HL-60/S4 treated with phorbol 12-myristate 13-acetate at 8.2 ng/mL for 4 days and 3 days (cell line): ENCODE data around the gene ASTN2.

Experiments used
- in situ Hi-C: fragments of 300-500 bp; cut with MboI; formaldehyde crosslinking; loops from 2 replicates; pipeline ENCODE4 v1.15.0; 2022; ENCODE audit warnings: low sequenced_read_pairs

The ASTN2 gene

DNA sequence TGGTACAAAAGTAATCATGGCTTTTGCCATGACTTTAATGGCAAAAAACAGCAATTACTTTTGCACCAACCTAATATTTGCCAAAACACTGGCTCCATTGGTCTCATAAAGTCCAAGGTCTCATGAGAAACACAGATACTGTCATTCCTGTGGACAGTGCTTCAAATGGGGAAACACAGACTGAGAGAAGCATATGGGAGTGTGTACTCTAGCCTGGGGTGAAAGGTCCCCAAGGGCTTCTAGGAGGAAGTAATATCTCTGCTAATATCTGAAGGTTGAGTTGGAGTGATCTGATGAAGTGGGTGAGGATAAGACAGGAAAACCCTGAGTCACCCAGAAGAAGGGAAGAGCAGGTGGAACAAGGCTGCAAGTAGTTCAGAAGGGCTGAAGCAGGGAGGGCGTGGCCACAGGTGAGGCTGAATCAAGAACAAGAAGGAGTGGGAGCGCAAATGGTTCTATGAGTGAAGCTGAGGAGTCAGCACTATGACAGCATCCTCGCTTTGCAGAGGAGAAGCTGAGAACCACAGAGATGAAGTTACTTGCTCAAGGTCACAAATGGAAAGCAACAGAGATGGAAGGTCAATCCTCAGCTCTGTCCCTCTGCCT, 164.1 kb downstream of the ASTN2 start:
- in situ Hi-C loops = no loop called here

DNA sequence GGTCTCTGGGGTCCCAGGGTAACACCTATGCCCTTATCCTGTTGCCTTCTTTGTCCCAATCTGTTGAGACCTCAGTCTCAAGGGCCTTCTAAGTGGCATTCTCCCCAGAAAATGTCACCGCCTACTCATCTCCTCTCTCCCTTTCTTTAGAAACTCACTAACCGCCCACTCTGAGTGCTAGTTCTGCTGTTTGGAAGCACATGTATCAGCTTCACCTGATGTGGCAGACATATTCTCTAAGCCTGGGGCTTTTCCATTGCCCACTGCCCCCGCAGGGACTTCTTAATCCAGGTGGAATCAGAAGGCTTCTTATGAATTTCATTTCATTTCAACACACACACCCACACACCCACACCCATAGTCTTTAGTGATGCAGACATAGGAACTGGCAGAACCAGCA, 165.1 kb downstream of the ASTN2 start:
- in situ Hi-C loops = no loop called here

DNA sequence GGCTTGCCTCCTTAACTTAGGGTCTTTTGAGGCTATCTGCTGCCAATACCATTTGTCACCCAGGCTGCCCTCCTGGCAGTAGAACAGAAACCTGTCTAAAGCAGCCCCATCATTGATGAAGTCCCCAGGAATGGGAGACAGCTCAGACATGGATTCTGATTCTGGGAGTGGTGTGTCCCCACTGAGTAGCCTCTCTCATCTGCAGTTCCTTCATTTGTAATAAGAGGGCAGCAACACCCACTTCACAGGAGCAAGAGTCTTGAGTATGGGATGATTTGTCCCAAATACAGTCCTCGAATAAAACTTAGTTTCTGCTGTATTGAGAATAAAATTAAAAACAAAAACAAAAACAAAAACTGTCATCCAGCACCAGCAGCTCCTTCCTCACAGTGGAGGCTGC, 167.6 kb downstream of the ASTN2 start:
- in situ Hi-C loops = no loop called here

DNA sequence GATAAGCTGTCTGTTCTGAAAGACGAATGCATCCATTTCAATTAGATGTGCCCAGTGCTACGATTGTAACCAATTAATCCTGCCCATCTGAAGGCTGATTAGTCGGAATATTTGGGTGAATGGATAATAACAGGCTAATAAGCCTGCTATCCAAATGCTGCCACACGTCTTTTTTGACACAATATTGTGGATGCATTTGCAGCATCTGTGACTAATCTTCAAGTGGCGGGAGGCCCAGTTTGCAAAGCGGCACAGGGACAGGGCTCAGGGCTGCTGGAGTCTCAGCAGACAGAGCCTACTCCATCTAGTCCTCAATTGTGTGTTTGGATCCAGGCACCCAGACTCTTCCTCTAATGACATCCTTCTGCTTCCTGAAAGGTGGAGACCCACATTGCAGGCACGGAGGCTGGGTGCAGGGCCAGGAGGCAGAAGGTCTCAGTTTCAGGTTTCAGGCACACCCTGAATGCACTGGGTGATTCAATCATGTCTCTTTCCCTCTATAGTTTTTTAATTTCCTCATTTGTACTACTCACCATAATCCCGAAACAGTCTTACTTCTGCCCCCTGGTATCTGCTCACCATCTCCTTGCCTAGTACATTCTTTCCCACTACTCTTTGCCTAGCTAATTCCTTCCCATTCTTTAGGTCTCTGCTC, 169.6 kb downstream of the ASTN2 start:
- in situ Hi-C loops = no loop called here

DNA sequence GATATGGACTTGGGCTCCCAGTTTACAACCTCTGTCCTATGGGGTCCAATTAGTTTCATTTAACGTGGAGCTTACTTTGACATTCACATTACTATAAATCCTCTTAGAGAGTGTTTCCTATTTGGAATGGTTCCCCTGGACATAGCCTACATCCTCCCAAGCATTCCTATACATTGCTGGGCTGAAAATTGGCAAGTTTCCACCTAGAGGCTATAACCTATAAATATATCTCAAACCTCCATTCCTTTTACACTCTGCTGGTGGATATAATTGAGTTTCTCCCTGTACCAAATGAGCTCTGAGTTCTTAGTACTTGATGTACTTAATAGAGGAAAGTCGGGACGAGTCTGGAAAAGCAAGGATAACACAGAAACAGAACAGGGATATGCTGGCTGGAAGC, 172.8 kb downstream of the ASTN2 start:
- in situ Hi-C loops = no loop called here

DNA sequence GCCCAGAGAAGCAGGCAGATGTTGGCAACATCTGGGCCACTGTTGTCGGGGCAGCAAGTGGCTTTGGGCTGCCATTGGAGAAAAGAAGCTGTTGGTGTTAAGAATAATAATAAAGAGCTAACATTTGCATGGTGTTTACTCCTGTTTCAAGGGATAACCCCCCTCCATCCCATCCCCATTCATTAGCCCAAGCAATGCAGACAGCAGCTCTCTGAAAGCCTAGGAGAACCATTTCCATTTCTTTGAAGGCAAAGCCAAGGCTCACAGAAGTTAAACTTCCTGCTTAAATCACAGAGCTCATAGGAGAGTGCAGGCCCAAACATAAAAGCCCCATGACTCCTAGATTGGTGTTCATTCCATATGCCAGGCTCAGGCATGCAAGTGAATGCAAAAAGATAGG, 175.4 kb downstream of the ASTN2 start:
- in situ Hi-C loops = no loop called here

DNA sequence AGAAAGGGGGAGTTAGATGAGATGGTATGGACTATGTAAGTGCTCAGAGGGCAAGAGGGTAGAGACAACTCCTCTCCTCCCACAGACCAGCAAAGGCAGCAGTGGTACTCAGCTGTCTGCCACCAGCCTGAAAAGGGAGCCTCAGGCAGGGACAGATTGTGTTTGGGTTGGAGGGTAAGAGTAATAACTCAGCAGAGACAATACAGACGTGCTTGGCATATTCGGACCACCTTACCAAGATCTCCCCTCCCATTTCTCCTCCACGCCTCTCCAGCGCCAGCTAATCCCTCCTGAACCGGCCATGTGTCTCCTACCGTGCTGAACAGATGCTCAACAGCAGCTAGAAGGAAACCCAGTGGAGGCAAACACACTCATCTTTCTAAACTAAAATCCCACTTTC, 180.8 kb downstream of the ASTN2 start:
- in situ Hi-C loops = no loop called here

DNA sequence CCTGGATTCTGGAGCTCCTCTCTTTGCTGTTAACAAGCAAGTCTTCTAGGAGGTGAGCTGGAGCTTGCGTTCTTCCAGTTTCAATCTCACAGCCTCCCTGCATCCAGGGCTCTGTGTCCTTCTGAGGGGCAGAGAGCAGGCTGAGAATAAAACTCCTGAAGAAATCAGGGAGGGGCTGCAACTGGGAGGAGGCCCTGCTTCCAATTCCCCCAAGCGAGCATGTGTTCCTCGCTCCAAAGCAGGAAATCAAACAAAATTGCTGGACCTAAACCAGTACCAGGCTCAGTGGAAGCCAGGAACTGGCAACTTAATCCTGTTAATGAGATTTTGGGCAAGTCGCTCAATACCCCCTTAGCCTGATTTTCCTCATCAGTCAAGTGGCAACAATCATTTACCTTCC, 181.8 kb downstream of the ASTN2 start:
- in situ Hi-C loops = no loop called here

DNA sequence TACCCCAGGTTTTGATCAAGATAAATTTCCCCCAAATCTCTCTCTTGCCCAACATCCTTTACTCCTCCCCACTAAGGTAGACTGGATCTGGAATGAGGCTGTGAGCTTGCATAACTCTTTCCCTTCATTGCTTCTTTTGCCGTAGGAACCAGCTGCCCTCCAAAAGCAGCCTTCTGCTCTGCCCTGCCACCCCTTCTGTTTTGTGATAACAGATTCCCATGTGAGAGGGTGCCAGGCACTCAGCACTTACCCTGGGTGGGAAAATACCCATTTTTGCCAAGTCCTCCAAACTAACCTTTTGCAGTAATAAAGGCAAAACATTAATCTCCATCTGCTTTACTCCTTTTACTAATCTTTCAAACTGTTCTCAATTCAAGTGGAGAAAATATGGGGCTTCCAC, 182.6 kb downstream of the ASTN2 start:
- in situ Hi-C loops = no loop called here

DNA sequence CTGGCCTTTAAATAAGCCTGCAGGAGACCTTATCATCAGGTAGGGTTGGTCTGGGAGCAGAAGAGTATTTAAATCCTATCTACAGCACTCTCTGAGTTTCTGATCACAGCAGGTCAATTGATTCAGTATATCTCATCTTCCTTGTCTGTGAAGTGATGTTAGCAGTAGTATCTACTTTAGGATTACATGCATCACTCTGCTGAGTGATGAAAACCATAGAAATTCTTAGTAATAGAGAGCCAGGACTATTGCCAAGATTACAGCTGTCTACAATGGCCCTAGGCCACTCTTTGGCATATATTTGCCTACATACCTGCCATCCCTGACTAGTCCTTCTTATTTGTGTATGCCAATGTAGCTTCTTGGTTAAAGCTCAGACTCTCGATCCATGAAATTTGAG, 183.8 kb downstream of the ASTN2 start:
- in situ Hi-C loops = no loop called here

DNA sequence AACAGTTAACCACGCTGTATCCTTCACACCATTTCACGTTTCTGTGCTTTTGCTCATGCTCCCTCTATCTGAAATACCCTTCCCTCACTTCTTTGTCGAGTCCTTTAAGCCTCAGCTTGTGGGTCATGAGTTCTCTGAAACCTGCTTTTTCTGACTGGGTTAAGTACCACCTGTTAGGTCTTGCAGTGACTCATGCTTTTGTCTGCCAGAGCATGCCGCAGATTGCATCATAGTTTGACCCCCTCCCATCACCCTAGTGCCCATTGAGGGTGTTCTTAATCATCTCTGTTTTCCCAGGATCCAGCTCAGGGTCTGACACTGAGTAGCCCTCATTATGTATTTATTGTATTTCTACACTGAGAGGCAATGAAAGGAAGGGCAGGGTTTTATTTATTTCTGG, 190.2 kb downstream of the ASTN2 start:
- in situ Hi-C loops = no loop called here

DNA sequence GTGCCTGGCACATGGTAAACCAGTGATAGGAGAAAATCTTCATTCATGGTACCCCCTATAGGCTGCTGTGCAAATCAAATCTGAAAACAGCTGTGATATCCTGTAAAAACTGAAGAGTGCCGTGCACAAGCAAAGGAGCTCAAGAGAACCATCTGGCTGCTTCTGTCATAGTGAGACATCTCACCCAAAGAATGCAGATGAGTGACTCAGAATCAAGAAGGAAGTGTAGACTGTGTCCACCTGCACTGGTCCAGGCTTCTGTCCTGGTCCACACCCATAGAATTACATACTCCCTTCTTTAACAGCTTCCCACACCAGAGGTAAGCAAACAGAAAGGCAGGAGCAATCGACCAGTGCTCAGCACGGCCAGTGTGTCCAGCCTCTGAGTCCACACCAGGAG, 195.9 kb downstream of the ASTN2 start:
- in situ Hi-C loops = no loop called here

DNA sequence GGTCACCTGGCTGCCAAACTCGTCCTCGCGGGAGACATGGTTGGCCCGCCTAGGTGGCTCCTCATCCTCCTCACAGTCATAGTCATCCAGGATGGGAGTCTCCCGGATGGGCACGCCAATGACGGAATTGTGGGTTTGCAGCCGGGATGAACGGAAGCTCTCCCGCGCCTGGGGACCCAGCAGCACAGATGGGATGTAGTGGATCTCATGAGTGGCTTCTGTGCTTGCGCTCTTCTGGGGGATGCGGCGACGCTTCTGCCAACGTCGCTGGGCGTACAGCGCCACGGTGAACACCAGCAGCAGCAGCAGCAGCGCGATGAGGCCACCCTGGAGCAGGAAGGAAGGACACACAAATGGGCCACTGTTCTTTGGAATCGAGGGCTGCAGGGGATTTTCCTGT, 200.4 kb downstream of the ASTN2 start:
- in situ Hi-C loops = no loop called here

DNA sequence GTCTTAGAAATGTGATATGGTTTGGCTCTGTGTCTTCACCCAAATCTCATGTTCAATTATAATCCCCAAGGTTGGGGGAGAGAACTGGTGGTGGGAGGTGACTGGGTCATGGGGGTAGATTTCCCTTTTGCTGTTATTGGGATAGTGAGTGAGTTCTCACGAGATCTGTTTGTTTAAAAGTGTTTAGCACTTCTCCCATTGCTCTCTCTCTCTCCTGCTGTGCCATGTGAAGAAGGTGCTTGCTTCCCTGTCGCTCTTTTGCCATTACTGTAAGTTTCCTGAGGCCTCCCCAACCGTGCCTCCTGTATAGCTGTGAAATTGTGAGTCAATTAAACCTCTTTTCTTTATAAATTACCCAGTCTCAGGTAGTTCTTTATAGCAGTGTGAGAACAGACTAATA, 203.6 kb downstream of the ASTN2 start:
- in situ Hi-C loops = no loop called here

DNA sequence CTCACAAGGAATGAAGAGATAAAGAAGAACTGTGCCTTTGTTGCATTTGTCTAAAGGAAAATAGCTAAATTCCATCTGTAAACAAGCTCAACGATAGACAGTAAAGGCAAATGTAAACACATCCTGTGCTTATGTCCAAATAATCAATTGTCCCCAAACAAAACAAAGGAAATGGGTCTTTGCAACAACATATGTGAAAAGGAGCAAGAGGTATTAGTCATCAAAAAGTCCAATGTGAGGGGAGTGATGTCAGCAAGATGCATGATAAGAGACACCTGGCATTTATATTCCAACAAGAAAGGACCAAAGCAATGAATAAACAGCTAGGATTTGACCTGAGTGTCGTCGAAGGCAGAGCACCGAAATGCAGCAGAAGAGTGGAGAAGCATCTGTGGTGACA, 209.1 kb downstream of the ASTN2 start:
- in situ Hi-C loops = no loop called here

DNA sequence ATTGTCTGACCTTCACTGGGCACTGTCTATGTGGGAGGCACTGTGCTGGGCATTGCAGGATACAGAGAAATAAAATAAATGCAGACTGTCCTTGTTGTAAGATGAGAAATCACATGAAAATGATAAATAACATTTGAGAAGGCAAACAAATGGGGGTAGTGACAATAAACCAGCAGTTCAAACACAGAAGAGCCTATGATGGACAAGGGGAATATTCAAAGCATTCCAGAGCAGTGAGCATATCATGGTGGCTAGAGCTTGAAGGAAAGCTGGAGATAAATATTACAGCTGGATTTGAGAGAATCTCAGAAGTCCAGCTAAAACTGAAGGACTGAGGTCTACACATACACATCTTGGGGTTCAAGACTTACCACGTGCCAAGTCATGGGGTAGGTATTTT, 209.9 kb downstream of the ASTN2 start:
- in situ Hi-C loops = no loop called here

DNA sequence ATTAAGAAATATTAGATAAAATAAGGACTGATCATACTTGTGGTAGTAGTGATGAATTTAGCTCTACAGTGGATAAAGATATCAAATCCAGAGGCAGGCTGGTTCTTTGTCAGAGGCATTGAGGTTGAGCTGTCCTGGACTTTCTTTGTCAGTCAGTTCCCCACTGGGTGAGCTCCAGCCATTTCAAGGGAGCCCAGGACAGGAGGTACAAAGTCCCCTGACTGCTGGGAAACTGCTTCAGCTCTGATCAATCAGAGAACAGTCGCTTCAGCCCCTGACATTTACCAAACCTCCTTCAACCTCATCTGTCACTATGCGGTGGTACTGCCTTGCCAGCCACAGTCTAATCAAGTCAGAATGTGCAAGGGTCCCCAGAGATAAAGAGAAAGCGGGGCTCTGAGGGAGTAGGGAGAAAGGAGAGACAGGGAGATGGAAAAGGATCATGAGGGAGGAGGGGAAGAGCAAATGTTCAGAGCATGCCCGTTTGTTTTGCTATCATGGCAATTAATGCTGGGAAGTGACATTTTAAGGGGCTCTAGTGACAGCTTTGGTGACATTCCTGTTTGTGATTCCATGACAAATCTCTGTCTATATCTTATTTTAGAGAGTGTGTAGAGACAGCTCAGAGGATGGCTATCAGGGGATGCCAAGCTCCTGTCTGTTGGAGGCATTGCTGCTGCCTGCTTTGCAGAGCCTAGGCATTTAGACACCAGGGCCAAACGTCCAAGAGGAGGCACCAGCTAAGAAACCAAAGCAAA, 223.2 kb downstream of the ASTN2 start:
- in situ Hi-C loops = no loop called here

DNA sequence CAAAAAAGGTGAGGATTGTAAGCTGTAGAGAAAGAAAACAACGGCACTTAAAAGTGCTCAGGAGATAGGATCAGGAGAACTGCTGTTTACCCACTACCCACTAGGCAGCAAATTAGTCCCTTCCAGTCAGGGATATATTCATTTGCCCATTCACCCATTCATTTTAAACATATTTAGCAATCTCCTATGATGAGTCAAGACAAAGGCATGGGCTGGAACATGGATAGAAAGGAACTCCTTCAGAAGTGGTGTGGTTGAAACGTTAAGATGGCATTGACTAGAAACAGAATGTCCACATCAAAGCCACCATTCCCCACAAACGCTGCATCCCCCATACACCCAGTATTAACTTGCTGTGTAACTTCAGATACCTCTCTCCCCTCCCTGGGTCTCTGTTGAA, 225.7 kb downstream of the ASTN2 start:
- in situ Hi-C loops = no loop called here

DNA sequence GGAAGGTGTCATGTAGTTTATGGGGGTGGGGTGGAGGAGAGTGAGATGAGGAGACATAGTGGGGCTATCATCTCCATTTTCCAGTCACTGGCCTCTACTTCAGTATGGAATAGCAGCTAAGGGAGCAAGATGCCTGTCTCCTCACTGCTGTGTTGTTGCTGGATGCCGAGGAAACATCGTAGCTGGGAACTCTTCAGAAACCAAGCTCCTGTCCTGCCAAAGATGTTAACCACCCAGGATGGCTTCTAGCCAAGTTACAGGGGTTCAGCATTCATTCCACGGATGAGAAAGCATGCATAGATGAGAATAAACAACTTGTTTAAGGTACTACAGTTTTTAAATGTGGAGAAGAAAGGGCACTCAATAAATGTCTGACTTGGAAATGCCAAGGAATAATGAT, 226.5 kb downstream of the ASTN2 start:
- in situ Hi-C loops = no loop called here

DNA sequence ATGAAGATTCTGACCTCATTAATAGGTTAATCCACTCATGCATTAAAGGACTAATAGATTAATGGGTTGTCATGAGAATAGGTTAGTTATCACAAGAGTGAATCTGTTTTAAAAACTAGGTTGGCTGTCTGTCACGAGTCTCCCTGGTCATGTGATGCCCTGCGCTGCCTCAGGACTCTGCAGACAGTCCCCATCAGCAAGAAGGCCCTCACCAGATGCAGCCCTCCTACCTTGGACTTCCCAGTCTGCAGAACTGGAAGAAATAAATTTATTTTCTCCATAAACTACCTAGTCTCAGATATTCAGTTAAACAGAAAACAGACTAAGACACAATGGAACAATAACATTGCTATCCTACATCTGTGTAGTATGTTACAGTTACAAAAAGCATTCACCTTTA, 227.4 kb downstream of the ASTN2 start:
- in situ Hi-C loops = no loop called here

DNA sequence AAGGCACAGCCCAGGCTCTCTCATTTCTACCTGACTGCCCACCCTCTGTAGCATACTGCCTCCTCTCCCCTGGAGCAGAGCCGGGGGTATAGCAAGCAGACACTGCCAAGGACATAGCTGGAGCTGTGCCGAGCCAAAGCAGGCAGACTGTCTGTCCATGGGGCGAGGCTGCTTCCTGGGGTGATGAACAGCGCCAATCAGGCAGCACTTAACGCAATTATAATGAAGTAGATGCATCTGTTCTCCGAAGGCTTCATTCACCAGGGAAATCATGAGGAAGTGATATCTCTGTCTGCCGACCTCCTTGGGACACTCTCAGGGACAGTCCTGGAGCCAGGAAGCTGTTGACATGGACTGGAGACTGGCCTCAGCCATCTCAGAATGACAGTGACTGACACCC, 230.7 kb downstream of the ASTN2 start:
- in situ Hi-C loops = no loop called here

DNA sequence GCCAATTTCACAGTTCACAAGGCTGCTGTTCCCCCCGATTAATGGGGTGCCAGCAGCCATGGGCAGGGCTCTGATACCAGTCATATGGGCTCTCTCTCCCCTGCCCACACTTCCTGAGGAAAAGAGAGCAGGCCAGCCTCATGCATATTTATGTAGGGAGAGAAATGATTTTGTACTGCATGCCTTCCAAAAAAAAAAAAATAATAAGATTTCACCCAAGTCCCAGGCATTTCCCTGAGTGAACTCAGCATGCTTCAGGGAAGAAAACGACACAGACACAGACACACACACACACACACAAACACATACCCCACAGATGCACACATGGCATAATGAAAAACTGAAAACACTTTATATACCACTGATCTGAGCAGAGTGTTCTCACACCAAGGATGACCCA, 232.8 kb downstream of the ASTN2 start:
- in situ Hi-C loops = no loop called here
